Upper lobe of right lung (tissue), 1 donor: ENCODE results near the gene CAMTA1. TPM values are rescaled to one million over a fixed set of nuclear protein-coding genes. Genes with fewer than 3 reads are reported as not detected.
A peak's percentile ranks its signal among the peaks of the same experiment; 100 is the strongest.

Source experiments
- ATAC-seq: fragments of 200-7000 bp; cut with Tn5 transposase; one replicate; pipeline ENCODE4 v1.9.1; 2020; ENCODE audit warnings: mild to moderate bottlenecking, moderate library complexity
- DNase-seq: peaks from one replicate; pipeline ENCODE4 v3.0.0-alpha.2; 2020
- H3K27ac ChIP-seq: fragments of 200-600 bp; one replicate; pipeline ENCODE4 v1.8.0; 2022
- H3K27me3 ChIP-seq: fragments of 200-600 bp; one replicate; pipeline ENCODE4 v1.8.0; 2022; ENCODE audit warnings: mild to moderate bottlenecking
- H3K36me3 ChIP-seq: fragments of 200-600 bp; one replicate; pipeline ENCODE4 v1.8.0; 2022
- H3K4me1 ChIP-seq: fragments of 200-600 bp; one replicate; pipeline ENCODE4 v1.8.0; 2022
- H3K4me3 ChIP-seq: fragments of 200-600 bp; one replicate; pipeline ENCODE4 v1.8.0; 2022; ENCODE audit warnings: mild to moderate bottlenecking
- H3K9me3 ChIP-seq: fragments of 200-600 bp; one replicate; pipeline ENCODE4 v1.8.0; 2022
- intact Hi-C: fragments of 100-400 bp; cut with DNase I; formaldehyde crosslinking; loops from one replicate; pipeline ENCODE4 v1.11.0; 2022
- total RNA-seq: library from RNA; stranded (reverse); fragmentation: NEBNext Ultra II Directional; extraction: Animal tissue kit (Norgen Biotek cat#: 25700); gene quantifications from one replicate; pipeline ENCODE4 v1.2.1, GENCODE V29; 2021
- TF ChIP-seq, protein P1 (sequence below): fragments of 200-600 bp; IDR thresholded peaks from one replicate; pipeline ENCODE4 v1.8.0; 2022; ENCODE audit warnings: antibody characterized with exemption
- donor health status: DM: no; HTN: yes; CAD: no; lungs with severe emphysema.

The CAMTA1 gene
- total RNA-seq, 1 donor from 2014 or later, result 63.4 TPM

DNA sequence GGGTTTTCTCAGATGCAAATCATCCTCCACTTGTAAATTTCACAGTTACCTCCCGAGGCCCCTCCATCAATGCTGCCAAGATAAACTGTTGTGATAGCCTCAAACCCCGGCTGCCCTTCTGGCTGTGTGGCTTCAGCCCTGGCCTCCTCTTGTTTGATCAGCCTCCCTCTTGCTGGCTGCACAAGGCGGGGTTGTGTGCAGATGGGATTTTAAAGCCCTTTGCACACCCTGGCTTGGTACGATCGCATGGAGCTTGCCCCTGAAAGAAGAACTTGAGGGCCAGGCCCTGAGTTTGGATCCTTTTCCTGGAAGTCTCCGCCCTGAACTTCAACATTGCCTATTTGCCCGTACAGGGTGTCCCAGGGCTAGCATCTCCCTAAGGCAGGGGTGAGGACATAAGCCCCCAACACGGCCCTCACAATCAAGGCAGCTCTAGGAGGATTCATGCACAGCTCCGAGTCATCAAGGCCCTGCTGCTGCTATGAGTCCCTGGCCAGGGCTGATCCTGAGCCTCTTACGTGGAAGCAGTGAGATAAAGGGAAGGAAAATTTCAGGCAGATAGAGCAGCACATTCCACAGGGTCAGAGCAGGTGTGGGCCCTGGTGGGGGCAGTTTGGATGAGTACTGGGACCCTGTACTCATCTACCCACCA, 804.6 kb downstream of the CAMTA1 start:
- no peaks in the 10 kb centered on the region for H3K27me3 ChIP-seq
- DNase-seq (no peak), ATAC-seq (no peak)
- intact Hi-C loops, result no loop called here
- no peaks in the 10 kb centered on the region for H3K36me3 ChIP-seq
- no peak overlapping the region for H3K27ac ChIP-seq
- no peaks in the 10 kb centered on the region for H3K9me3 ChIP-seq
- no peak overlapping the region for H3K4me3 ChIP-seq
- TF ChIP-seq, protein P1, sequence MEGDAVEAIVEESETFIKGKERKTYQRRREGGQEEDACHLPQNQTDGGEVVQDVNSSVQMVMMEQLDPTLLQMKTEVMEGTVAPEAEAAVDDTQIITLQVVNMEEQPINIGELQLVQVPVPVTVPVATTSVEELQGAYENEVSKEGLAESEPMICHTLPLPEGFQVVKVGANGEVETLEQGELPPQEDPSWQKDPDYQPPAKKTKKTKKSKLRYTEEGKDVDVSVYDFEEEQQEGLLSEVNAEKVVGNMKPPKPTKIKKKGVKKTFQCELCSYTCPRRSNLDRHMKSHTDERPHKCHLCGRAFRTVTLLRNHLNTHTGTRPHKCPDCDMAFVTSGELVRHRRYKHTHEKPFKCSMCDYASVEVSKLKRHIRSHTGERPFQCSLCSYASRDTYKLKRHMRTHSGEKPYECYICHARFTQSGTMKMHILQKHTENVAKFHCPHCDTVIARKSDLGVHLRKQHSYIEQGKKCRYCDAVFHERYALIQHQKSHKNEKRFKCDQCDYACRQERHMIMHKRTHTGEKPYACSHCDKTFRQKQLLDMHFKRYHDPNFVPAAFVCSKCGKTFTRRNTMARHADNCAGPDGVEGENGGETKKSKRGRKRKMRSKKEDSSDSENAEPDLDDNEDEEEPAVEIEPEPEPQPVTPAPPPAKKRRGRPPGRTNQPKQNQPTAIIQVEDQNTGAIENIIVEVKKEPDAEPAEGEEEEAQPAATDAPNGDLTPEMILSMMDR, result no peak
- no peaks in the 10 kb centered on the region for H3K4me1 ChIP-seq

DNA sequence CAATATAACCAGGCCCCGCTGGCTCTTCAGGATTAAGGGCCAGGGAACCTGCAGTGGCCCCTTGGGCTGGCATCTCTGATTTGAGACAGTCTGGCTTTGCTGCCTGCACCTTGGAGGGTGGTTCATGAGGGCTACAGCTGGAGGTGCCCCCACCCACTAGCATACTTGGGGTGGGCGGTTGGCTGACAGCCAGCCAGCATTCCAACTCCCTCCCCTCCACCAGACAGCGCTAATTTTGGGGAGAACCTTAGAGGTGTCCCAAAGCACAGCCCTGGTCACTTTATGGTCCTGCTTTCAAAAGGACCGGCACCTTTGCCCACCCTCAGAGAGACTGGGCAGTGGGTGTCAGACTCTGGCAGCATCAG, 805.2 kb downstream of the CAMTA1 start:
- no peaks in the 10 kb centered on the region for H3K36me3 ChIP-seq
- peak; percentile 46 for DNase-seq
- no peaks in the 10 kb centered on the region for H3K27me3 ChIP-seq
- TF ChIP-seq, protein P1, result no peak
- no peaks in the 10 kb centered on the region for H3K9me3 ChIP-seq
- H3K4me1 ChIP-seq, result no peaks in the 10 kb centered on the region
- H3K4me3 ChIP-seq, result no peak overlapping the region
- ATAC-seq, result no peak
- intact Hi-C loops, result no loop called here
- H3K27ac ChIP-seq, result no peak overlapping the region

DNA sequence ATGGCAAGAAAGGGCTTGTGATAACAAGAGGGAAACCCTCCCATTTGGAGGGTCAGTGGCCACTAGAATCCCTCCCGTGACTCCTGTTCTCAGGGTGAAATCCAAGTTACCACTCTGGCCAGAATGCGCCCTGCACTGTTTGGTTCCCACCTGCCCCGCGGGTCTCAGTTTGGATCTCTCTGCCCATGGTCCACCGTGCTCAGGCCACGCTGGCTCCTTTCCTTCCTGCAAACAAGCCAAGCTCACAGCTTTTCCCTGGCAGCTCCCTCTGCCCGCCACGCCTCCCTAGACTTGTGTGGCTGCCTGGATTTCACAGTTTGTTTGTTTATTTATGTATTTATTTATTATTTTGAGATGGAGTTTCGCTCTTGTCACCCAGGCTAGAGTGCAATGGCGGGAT, 806.3 kb downstream of the CAMTA1 start:
- no peak overlapping the region for H3K27ac ChIP-seq
- DNase-seq (peak; percentile 59), ATAC-seq (no peak)
- intact Hi-C loops, result no loop called here
- H3K4me1 ChIP-seq, result no peaks in the 10 kb centered on the region
- no peaks in the 10 kb centered on the region for H3K9me3 ChIP-seq
- no peak overlapping the region for H3K4me3 ChIP-seq
- no peaks in the 10 kb centered on the region for H3K27me3 ChIP-seq
- TF ChIP-seq, protein P1, result no peak
- H3K36me3 ChIP-seq, result no peaks in the 10 kb centered on the region

DNA sequence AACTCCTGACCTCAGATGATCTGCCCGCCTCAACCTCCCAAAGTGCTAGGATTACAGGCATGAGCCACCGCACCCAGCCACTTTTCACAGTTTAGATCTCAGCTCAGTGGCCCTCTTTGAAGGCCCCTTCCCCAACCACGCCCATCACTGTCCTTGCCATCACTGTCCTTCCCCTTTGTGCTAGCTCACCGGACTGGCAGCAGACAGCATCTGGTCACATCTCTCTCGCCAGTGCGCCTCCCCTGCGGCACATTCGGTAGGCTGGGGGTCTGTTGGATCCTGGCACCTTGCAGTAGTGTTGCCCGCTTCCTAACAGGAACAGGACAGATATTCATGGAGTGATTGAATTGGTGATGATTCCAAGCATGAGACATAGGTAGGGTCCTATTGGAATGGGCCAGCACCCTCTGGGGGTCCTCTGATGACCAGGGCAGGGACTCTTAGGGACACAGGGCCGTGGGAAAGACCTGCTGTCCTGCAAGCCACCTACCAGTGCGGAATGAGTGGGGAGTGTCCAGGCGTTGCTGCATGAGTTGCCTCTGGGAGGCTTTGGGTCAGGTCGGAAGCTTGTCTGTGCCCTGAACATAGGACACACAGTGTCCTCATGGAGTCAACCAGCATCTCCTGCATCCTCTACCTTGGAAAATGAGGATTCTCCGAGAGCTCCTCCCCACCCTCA, 807.0 kb downstream of the CAMTA1 start:
- TF ChIP-seq, protein P1, result no peak
- no peaks in the 10 kb centered on the region for H3K9me3 ChIP-seq
- H3K27me3 ChIP-seq, result no peaks in the 10 kb centered on the region
- DNase-seq (peak; percentile 51), ATAC-seq (no peak)
- intact Hi-C loops, result no loop called here
- H3K4me1 ChIP-seq, result no peaks in the 10 kb centered on the region
- no peak overlapping the region for H3K27ac ChIP-seq
- no peaks in the 10 kb centered on the region for H3K36me3 ChIP-seq
- no peak overlapping the region for H3K4me3 ChIP-seq

DNA sequence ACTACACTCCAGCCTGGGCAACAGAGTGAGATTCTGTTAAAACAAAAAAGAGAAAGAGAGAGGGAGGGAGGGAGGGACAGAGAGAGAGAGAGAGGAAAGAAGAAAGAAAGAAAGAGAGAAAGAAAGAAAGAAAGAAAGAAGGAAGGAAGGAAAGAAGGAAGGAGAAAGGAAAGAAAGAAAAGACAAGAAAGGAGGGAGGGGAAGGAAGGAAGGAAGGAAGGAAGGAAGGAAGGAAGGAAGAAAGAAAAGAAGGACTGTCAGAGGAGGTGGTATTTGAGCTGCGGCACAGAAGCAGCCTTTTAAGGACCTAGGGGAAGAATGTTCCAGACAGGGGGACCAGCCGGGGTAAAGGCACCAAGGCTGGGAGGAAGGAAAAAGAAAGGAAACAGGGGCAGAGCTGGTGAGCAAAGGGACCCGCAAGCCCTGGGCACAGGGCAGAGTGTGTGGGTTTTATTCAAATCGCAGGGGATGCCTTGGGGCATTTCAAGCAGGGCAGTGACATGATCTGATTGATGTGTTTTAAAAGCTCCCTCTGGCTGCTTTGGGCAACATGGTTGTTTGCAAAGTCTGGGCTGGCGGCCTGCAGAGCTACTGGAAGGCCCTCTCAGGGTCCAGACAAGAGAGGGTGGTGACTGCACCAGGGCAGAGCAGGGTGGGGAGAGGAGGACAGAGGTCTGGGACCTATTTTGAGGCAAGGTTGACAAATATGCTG, 808.9 kb downstream of the CAMTA1 start:
- TF ChIP-seq, protein P1, result no peak
- no peaks in the 10 kb centered on the region for H3K9me3 ChIP-seq
- H3K27me3 ChIP-seq, result no peaks in the 10 kb centered on the region
- no peak for ATAC-seq
- no peaks in the 10 kb centered on the region for H3K36me3 ChIP-seq
- DNase-seq, result peak; percentile 45
- H3K4me1 ChIP-seq, result no peaks in the 10 kb centered on the region
- no peak overlapping the region for H3K27ac ChIP-seq
- no peak overlapping the region for H3K4me3 ChIP-seq
- intact Hi-C loops, result no loop called here
